Limb (tissue), 2 donors: ENCODE measurements around the gene PREX1.
"Not testable (repeated sequence)": the region's sequence is repeated elsewhere in the genome, so short reads cannot be mapped to it uniquely, and the experiment has no call there.

Source experiments
- DNase-seq, 2 donors: peaks; one replicate each; pipeline ENCODE4 v3.0.0-alpha.2; 2016; ENCODE audit errors: extremely low spot score in 2 of 2

The PREX1 gene

DNA sequence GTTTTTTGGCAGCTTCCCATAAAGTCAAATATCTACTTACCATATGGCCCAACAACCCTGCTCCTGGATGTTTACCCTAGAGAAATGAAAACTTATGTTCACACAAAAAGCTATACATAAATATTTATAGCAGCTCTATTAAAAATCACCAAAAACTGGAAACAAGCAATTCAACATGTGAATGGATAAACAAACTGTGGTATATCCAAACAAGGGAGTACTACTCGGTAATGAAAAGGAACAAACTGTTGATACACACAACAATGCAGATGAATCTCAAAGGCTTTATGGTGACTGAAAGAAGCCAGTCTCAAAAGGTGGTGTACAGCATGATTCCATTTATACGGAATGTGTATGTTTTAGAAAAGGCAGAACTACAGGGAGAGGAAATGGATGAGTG, 48.4 kb downstream of the PREX1 start:
- no peak for DNase-seq

DNA sequence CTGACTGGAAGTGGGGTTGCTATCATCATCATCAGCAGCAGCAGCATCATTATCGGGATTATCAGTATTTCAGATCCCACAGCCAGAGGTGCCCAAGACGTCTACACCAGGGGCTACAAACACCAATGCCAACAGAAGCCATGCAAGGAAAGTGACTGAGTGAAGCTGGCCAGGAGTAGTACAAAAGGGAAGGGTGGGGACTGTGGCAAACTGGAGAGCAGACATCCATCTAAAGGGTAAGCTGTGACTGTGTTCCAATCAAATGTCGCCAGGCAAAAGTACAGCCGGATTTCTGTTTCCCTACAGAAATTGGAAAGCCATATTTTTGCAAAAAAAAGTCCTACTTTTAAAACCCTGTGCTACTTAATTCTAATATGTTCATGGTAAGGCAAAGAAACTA, 50.0 kb downstream of the PREX1 start:
- no peak for DNase-seq

DNA sequence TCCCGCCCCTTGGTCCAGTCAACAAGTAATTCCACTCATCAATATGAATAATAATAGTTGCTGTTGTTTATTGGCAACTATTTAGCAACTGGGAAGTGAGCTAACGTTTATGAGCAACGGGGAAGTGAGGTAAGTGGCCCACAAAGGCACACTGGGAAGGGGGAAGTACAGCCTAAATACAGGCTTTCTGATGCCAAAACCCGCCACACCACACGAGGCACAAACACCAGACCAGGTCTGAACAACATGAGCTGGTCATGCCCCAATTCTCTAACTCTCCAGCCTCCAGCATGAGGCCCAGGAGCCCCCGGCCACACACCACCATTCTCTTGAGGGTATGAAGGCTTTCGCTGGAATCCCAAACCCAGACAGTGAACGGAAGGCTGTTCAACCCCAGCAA, 50.8 kb downstream of the PREX1 start:
- DNase-seq = no peak

DNA sequence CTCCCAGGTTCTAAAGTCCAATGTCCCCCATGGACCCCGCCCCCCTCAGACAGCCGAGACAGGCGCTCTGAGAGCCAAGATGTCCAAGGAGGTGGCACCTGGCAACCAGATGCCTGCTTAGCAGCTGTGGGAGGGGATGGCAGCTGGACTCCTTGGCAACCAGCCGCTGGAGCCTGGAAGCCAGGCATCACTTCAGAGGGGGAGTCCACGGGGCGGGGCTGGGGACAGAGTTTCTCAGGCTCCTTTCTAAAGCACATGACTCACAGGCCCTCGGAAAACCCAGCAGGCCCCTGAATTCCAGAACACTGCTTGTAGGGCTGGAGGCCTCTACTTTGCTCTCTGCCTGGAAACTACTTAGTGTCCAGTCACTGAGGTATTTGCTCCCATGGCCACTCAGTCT, 51.5 kb downstream of the PREX1 start:
- DNase-seq = no peak

DNA sequence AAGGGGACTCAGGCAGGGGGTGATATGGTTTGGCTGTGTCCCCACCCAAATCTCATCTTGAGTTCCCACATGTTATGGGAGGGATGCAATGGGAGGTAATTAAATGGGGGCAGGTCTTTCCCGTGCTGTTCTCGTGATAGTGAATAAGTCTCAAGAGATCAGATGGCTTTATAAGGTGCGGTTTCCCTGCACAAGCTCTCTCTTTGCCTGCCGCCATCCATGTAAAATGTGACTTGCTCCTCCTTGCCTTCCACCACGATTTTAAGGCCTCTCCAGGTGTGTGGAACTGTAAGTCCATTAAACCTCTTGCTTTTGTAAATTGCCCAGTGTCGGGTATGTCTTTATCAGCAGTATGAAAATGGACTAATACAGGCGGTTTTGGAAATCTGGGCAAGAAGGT, 52.3 kb downstream of the PREX1 start:
- DNase-seq = not testable (repeated sequence)

DNA sequence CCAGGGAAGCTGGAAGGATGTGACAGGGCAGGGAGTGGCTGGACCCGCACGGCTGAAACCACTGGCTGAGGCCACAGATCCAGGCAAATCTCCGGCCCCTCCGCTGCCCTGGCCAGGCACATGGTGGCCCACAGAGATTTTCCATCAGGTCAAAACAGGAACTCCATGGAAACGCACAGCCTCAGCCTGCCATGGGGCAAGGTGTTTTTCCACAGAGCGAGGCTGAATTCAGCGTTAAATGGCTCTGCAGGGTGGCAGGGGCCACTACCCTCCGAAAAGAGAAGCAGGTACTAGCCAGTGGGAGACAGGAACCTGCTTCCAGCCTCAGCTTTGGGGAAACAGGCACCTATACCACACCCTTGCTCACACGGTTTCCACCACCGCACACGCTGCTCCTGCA, 53.1 kb downstream of the PREX1 start:
- DNase-seq = no peak

DNA sequence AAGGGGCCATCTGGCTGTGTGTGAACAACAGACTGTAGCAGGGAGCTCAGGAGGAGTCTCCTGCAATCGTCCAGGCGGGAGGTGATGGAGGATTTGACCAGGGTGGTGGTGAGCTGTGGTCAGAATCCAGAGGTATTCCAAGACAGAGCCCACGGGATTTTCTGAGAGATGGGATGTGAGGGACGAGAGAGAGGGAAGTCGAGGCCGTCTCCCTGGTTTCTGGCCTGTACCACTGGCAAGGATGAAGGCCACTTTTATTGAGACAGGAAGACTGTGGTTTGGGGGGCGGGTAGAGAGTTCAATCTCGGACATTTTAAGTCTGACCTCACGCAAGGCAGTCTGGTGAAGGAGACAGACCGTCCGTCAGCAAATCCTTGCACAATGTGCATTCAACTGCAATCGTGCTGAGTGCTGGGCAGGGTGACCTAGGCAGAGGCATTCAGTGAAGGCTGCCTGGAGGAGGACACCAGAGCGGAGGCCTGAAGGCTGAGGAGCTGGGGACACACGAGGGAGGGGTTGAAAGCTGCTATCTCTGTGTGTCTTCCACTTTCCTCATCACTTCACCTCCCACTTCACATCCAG, 53.9 kb downstream of the PREX1 start:
- DNase-seq = no peak

DNA sequence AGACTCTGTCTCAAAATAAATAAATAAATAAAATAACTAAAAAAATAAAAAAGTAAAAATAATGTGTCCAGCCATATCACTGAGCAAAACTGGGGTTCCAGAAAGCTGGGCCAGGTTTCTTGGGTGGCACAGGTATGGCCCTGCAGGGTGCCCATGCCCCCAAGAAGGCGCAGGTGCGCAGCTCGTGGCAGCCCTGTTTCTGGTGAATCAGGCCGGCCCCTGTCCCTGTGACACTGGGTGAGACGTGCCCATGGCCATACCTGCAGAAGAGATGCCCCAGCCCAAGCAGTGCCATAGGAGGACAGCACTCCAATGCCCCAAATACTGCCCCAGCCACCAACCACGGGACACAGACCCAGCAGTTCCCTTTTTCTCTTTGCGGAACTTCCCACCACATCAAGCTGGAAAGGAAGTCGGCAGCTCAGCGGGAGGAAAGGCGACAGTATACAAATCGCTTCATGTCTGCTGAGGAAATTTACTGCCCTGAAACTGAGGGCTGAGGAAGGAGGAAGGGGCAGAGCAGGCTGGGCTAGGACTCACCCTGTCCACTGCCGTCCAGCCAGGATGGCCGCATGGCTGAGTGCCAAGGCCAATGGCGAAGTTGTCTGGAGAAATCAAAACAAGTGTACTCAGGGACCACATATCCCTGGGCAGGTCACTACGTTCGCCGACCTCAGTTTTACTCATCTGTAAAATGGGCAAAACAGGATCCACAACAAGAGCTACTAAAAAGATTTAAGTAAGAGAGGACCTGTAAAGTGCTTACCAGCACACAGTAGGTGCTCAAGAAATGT, 55.4 kb downstream of the PREX1 start:
- no peak for DNase-seq

DNA sequence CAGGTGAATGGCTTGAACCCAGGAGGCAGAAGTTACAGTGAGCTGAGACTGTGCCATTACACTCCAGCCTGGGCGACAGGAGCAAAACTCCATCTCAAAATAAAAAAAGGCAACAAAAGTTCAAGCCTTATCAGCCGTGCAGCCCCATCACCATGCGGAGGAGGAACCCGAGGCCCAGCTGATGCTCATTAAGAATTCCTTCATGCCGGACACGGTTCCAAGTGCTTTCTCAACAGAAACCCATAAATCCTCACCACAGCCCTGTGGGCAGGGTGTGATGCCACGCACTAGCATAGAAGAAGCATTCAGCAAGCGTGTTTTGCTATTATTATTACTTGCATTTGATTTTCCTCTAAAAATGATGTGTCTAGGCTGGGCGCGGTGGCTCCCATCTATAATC, 56.3 kb downstream of the PREX1 start:
- no peak for DNase-seq

DNA sequence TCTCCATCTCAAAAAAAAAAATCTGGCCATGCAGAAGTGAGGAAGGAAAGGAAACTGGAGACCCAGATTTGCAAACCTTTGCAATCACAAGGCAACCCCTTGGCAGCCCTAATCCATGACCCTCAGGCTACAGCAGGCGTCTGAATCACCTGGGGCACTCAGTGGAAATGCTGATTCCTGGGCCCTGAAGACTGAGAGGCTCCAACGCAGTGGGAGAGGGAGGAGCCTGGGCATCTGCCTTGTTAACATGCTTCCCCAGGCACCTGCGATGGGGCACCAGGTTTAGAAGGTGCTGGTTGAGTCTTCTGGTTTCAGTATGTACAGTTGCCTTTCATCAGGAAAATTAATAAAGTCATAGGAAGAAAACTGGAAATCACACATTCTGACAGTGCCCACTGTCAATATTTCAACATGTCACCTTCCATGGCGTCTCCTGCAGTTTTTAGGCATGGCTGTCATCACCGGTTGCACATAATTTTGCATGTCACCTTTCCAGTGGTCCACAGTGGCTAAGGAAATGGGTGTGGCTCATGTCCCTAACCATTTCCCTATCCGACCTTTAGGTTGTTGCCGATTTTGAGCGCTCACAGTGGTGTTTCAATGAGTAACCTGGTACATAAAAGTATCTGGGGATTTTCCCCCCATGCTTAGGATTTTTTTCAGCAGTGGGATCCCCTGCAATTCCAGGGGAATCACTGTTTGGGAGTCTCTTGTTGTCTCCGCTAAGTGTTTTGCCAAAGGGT, 56.9 kb downstream of the PREX1 start:
- no peak for DNase-seq

DNA sequence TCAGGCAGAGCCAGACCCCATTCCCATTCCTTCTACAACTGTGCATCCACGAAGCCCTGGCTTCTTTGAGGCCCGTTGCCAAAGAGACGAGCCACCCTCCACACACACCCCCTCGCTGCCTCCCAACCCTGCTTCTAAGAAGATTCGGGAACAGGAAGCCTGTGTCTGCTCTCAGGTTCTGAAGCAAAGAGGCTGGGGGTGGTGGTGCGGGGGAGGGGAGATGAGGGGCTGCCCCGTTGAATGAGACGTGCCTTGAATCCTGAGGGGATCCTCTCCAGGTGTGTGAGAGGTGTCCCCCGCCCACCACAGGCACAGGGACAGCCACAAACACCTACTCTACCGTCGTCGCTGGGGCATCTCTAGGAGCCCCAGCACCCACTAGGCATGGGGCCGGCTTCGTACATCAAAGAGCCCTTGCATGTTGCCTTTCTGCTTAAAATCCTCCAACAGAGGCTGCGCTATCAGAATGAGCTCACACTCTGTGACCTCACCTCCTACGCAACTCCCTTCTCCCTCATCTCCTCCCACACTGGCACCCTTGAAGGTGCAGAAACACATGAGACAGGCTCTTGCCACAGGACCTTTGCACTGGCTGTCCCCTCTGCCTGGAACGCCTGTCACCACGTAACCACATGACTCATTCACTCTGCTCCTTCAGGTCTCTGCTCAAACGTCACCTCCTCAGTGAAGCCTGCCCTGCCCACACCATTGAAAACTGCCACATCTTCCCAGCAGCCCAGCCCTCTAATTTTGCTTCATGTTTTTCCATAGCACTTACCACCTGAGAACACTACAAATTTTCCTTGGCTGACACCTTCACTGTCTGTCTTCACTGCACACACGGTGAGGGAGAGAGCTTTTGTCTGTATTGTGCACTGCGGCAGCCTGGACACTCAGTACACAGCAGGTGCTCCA, 58.5 kb downstream of the PREX1 start:
- no peak for DNase-seq

DNA sequence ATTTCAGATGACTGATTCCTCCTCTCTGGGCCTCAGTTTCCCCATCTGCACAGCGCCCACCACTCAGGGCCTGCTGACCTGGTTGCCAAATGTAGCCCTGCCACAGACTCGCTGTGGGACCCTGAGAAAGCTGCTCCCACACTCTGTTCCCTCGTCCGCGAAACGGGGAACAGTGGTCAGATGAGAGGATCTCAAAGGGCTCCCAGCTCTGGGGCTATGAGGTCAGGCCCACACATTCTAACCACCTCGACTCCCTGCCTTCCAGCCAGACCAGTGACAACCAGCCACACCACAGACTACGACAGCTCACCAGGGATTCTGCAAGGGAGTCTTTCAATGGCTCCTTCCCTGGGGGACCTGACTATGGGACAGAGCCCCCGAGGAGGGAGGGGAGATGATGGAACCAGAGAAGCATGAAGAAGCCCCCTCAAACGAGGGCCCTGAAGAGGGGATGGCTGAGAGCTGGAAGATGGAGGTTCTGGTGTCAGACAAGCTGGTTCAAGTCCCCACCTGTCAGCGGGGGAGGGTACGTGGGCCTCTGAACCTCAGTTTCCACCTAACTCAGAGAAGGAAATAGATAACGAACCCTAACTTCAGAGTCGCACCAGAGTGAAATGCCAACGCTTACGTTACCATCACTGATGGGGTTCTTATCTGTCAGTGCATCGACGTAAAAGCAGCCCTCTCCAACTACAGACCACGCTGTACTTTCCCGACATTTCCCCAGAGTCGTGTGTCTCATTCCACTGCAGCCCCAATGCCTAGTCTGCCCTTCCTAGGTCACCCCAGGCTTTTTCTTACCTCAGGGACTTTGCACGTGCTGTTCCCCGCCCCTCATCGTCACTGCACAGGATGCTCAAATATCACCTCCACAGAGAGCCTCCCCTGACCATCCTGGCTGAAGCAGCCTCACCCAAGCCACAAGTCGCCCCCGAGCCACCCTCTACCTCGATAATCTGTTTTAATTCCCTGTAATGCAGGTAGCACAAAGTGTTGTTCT, 60.5 kb downstream of the PREX1 start:
- DNase-seq = no peak

DNA sequence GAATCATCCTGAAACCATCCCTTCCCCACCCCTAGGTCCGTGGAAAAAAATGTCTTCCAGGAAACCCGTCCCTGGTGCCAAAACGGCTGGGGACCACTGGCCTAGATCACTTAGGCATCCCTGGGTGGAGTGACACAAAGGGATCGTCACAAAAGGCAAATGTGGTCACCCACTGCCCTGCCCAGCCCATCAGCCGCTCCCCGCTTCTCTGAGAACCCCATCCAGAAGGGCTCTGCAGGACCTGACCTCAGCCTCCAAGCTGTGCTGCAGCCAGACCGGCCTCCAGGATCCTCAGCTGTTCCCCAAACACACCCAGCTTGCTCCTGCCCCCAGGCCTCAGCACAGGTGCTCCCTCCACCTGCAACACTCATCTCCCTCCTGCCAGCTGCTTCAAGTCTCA, 61.6 kb downstream of the PREX1 start:
- DNase-seq = no peak

DNA sequence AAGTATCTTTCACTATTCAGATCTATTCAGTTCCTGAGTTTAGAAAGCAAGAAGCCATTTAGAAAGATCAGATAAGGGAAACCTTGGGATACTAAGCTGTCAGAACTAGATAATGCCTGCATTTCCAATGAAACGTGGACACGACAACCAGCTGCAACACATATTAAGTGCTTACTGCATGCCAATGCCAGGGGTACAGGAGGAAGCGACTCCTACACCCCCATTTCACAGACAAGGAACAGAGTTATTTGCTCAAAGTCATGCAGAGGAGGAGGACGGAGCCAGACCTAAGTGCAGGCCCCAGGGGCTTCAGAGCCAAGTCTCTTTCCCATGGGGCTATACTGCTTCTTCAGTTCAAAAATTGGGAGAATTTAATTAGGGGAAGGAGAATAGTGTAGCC, 62.4 kb downstream of the PREX1 start:
- no peak for DNase-seq

DNA sequence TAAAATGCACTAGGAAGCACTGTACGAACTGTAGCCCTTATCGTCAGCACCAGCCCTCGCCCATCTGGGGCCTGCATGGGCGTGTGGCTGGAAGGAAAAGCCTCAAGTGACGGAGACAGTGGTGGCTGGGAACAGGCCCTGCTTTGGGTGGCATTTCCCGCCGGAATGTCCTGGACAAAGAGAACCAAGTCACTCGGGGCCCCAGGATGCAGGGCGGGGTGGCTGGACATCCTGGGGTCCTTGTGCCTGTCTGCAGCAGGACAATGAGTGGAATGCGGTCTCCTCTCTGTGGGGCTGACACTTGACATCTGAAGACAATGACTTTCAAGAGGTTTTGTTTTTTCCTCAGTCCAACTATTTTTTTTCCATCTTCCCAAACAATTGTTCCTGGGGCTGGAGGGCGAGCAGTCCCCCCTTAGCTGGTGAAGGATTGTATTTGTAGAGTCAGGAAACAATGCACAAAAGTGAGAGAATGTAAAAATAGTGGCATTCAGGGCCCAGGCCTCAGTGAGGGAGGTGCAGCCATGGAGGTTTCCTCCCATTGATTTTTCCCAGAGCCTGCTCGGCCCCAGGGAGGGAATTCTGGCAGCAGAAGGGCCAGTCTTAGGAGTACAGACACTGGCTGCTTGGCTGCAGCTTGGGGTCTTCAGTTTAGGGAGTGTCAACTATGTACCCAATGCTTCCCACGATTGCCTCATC, 64.4 kb downstream of the PREX1 start:
- no peak for DNase-seq

DNA sequence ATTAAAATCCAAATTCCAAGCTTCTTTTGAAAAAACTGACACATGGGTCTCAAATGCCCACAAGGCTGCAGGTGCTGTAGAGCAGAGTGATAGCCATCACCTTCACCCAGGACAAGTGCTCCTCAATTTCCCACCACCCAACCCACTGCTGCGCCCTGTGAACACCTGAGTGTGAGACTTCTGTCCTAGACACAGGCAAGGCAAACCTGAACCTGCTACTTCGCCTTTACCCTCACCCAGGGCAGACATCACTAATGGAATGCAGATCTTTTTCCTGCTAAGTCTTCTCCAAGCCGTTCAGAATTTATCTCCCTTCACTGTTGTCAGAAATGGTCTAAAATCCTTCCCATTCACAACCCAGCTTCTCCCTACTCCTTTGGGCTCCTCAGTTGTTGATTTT, 65.9 kb downstream of the PREX1 start:
- no peak for DNase-seq

DNA sequence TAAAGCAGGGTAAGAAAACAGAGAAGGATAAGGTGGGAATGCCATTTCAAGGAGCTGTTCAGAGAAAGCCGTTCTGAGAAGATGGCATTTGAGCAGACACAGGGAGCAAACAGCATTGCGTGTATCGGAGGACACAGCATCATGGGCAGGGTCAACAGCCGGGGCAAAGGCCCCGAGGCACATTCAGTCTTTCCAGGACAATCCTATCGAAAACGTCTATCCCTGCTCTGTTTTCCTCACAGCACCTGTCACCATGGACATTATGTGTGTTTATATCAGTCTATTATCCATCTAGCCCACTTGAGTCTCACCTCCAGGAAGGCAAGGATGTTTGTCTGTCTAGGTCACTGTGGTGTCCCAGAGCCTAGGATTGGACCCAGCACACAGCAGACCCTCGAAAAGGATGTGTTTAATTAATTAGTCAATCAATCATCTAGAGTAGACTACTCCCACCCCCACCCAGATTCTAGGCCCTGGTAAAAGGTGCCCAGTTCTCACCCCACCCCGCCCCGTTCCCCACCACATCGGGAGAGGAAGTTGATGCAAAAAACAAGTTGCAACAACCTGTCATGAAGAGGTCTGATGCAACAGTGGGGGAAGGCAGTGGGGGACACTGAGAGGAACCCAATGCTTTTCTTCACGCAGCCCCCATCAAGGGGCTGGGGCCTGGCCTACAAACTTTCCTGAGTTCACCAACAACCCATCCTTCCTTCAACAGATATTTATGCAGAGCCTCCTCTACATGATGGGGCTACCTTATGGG, 66.6 kb downstream of the PREX1 start:
- DNase-seq = no peak

DNA sequence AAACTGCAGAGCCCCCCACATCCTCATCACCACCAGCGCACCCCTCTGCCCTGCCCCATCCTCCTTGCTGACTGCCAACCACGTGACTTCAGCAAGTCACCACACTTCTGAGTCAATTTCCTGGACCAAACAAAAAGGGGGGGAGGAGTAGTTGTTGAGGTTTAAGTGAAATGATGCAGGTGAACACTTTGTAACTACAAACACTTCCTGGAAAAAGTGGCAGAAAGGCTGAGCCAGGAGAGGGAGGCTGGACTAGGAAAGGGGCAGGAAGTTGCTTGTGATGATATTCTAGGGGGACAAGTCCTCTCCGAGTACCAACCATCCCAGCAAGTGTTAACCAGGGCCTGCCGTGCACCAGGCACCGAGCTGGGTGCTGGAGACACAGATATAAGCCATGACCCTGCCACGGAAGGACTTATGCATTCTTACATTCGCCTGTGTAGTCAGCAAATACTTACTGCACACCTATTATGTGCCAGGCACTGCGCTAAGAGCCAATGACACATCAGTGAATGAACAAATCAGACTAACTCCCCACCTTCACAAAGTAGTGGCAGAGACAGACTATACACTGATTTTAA, 67.3 kb downstream of the PREX1 start:
- DNase-seq = no peak
